AG04450 (cell line): Measurements from ENCODE around the gene RFX2. TPM values are rescaled to one million over a fixed set of nuclear protein-coding genes. Genes with fewer than 3 reads are reported as not detected.

ENCODE experiments used
- CTCF ChIA-PET: fragments of 300-600, 350-600 bp; formaldehyde crosslinking; extraction: SDS; loops from one replicate; lab custom pipeline; 2022; ENCODE audit warnings: antibody characterized with exemption, inconsistent platforms; lab: Charles Lee
- POLR2A ChIA-PET: fragments of 350-600 bp; formaldehyde crosslinking; extraction: SDS; loops from one replicate; lab custom pipeline; 2021; ENCODE audit warnings: antibody characterized with exemption, inconsistent platforms; lab: Yijun Ruan, JAX
- DNase-seq: peaks from one replicate; pipeline ENCODE4 v3.0.0-alpha.2; 2011; ENCODE audit warnings: low read depth, low spot score
- H3K27ac ChIP-seq: one replicate; pipeline ENCODE4 v1.5.1; 2012; ENCODE audit warnings: low read depth, low read length, control low read depth
- H3K27me3 ChIP-seq: one replicate; pipeline ENCODE4 v1.6.0; 2012; ENCODE audit warnings: low read length; ENCODE audit not compliant: control insufficient read depth, insufficient read depth
- H3K4me3 ChIP-seq: 2 replicates; pipeline ENCODE4 v1.5.1; 2011; ENCODE audit warnings: mild to moderate bottlenecking, low read depth, low read length, control low read depth
- H3K9me3 ChIP-seq: 2 replicates; pipeline ENCODE4 v1.5.1; 2012; ENCODE audit warnings: low read length; ENCODE audit not compliant: control insufficient read depth, insufficient read depth
- polyA plus RNA-seq: library from polyadenylated mRNA; depleted of rRNA; stranded (reverse); fragments of >200 nt; gene quantifications from 2 replicates; pipeline ENCODE4 v1.2.3, GENCODE V29; 2011
- TF ChIP-seq, protein P1 (sequence below): IDR thresholded peaks from 2 replicates; pipeline ENCODE4 v1.5.1; 2011; ENCODE audit warnings: low read depth, low read length, control low read depth, inconsistent platforms

Gene RFX2
- polyA plus RNA-seq, 1 experiment = 2.9 TPM

DNA sequence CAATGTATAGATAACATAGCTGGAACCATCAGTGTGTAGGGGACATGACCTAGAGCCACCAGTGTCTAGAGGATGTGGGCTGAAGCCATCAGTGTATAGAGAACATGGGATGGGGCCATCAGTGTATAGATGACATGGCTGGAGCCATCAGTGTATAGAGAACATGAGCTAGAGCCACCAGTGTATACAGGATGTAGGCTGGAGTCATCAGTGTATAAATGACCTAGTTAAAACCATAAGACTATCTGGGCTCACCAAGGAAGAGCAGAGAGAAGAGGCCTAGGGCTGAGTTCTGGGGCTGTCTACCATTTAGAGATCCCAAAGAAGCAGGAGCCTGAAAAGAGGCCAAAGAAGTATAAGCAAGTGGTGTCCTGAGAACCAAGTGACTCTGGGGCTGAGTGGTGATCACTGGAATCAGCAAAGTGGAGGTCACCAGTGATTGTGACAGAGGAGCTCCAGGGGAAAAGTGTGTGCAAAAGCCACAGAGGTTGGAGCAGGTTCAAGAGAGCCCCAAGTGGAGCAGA lies 41.0 kb downstream of the RFX2 start:
- CTCF ChIA-PET = no interaction called here
- no peak for DNase-seq
- POLR2A ChIA-PET = no interaction called here

DNA sequence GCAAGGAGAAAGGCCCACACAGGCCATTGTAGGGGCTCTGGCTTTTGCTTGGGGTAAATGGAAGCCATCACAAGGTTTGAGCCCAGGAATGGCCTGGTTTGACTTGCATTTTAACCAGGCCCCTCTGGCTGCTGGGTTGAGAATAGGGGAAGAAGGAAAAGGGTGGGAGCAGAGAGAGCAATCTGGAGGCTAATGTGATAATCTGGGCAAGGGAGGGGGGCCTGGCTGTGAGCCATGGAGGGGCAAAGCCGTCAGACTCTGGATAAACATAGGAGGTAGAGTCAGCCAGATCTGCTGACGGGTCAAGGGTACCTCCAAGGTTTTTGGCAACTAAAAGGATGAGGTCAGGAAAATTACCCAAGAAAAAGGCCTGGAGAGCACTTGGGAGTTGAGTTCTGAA lies 41.6 kb downstream of the RFX2 start:
- TF ChIP-seq, protein P1, sequence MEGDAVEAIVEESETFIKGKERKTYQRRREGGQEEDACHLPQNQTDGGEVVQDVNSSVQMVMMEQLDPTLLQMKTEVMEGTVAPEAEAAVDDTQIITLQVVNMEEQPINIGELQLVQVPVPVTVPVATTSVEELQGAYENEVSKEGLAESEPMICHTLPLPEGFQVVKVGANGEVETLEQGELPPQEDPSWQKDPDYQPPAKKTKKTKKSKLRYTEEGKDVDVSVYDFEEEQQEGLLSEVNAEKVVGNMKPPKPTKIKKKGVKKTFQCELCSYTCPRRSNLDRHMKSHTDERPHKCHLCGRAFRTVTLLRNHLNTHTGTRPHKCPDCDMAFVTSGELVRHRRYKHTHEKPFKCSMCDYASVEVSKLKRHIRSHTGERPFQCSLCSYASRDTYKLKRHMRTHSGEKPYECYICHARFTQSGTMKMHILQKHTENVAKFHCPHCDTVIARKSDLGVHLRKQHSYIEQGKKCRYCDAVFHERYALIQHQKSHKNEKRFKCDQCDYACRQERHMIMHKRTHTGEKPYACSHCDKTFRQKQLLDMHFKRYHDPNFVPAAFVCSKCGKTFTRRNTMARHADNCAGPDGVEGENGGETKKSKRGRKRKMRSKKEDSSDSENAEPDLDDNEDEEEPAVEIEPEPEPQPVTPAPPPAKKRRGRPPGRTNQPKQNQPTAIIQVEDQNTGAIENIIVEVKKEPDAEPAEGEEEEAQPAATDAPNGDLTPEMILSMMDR = no peak
- POLR2A ChIA-PET = no interaction called here

More for the DNA sequence above, 41.0 kb downstream of the RFX2 start:
- Histone ChIP-seq H3K4me3 (no peak overlapping the region), H3K9me3 (no peaks in the 10 kb centered on the region), H3K27ac (no peak overlapping the region), H3K27me3 (no peaks in the 10 kb centered on the region)
- TF ChIP-seq, protein P1 = no peak

DNA sequence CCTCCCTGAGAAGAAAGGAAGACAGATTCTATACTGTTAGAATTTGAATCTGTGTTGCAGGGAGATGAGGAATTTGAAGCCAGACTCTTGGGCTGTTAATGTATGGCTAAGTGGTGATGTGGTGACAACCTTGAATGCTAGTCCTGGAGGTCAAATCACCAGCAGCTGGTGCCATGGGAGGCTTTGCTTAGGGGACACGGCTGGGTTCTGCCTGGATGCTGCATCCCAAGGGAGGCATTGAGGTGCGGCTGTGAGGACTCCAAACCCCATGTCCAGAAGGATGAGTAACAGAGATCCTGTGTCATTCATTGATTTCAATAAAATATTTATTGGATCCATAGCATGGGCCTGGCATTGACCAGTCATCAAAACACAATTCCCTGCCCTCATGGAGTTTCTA lies 42.3 kb downstream of the RFX2 start:
- TF ChIP-seq, protein P1 = no peak
- DNase-seq = no peak
- ChIA-PET POLR2A (no interaction called here), CTCF (interaction anchor here (1.1 kb wide), 1 partner anchor 58 kb away, joined by 3 read pairs; no protein-coding TSS in a partner anchor)
- no peak overlapping the region for H3K27ac ChIP-seq
- H3K9me3 ChIP-seq = no peaks in the 10 kb centered on the region
- no peak overlapping the region for H3K4me3 ChIP-seq
- H3K27me3 ChIP-seq = no peaks in the 10 kb centered on the region

More for the DNA sequence above, 41.6 kb downstream of the RFX2 start:
- Histone ChIP-seq H3K27ac (no peak overlapping the region), H3K27me3 (no peaks in the 10 kb centered on the region), H3K9me3 (no peaks in the 10 kb centered on the region), H3K4me3 (no peak overlapping the region)
- no peak for DNase-seq
- CTCF ChIA-PET = no interaction called here

DNA sequence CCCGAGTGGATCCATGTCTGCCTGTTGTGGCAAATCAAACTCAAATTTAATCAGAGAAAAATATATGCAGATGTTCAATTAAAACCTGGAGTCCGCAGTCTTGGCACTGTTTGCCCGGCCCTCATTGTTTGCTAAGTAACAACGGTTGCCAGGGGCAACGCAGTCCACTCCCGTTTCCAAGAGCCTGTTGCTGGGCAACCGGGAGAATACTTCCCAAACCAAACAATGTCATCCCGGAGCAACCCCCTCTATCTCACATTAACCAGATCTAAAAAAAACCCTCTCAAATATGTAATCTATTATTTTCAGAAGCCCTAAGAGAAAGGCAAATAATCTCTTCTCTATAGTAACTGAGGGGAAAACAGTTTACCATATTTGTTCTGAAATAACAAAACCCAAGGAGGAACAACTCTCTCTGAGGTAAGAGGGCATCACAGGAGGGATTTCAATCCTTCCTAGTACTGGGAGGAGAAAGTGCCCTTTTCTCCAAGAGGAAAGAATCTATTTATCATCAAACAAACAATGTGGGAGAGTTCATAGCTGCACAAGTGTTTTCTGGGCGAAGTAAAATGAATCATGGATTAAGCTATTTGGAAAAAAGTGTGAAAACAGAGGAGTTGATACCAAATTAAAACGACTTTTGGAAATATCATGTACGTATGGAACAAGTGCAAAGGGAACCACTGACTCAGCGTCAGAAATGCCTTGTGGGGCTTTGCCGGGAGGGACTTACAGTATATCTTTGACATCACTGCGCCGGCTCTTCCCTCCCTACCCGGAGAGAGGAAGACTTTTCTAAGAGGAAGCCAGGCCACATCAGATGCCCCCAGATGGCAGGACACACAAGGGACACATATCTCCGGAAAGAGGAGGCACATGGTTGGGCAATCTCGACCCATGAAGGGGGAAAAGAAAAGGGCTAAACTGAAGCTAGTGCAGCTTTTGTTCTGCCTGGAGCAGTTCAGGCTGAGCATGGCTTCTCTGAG lies 43.3 kb downstream of the RFX2 start:
- H3K27me3 ChIP-seq = no peaks in the 10 kb centered on the region
- no peaks in the 10 kb centered on the region; the same call in 1 of the 2 replicates for H3K9me3 ChIP-seq
- ChIA-PET CTCF (interaction anchor here (0.6 to 1.1 kb wide), 2 partner anchors 28 to 59 kb away, joined by 3 to 4 read pairs; no protein-coding TSS in a partner anchor), POLR2A (no interaction called here)
- no peak overlapping the region for H3K27ac ChIP-seq
- H3K4me3 ChIP-seq = no peak overlapping the region
- TF ChIP-seq, protein P1 = no peak
- no peak for DNase-seq
